H9 (cell line): ENCODE data around the gene WFIKKN2. TPM values are rescaled to one million over a fixed set of nuclear protein-coding genes. Genes with fewer than 3 reads are reported as not detected.

Source experiments
- DNase-seq: peaks from one replicate; pipeline ENCODE4 v3.0.0-alpha.2; 2017
- H2AFZ ChIP-seq: one replicate; pipeline ENCODE4 v1.6.1; 2013; ENCODE audit warnings: mild to moderate bottlenecking, low read length, control low read depth, moderate library complexity
- H2AK5ac ChIP-seq: 2 replicates; pipeline ENCODE4 v1.6.1; 2013; ENCODE audit warnings: low read length, control low read depth, mixed read lengths; ENCODE audit not compliant: insufficient read length
- H2BK120ac ChIP-seq: one replicate; pipeline ENCODE4 v1.6.1; 2013; ENCODE audit warnings: low read depth, mild to moderate bottlenecking, low read length, control low read depth, inconsistent platforms; ENCODE audit not compliant: poor library complexity, severe bottlenecking
- H2BK12ac ChIP-seq: 2 replicates; pipeline ENCODE4 v1.6.1; 2013; ENCODE audit warnings: low read length, control low read depth, mixed read lengths, low read depth; ENCODE audit not compliant: insufficient read length
- H2BK15ac ChIP-seq: 2 replicates; pipeline ENCODE4 v1.6.1; 2013; ENCODE audit warnings: low read depth, low read length, control low read depth
- H2BK20ac ChIP-seq: one replicate; pipeline ENCODE4 v1.6.1; 2013; ENCODE audit warnings: low read depth, mild to moderate bottlenecking, low read length, control low read depth, inconsistent platforms; ENCODE audit not compliant: poor library complexity, severe bottlenecking
- H2BK5ac ChIP-seq: 2 replicates; pipeline ENCODE4 v1.6.1; 2013; ENCODE audit warnings: low read length, control low read depth, mixed read lengths; ENCODE audit not compliant: insufficient read length
- H3K14ac ChIP-seq: 2 replicates; pipeline ENCODE4 v1.6.1; 2013; ENCODE audit warnings: low read length, control low read depth; ENCODE audit not compliant: insufficient read depth
- H3K18ac ChIP-seq: 2 replicates; pipeline ENCODE4 v1.6.1; 2013; ENCODE audit warnings: low read depth, mild to moderate bottlenecking, mixed read lengths, low read length, control low read depth; ENCODE audit not compliant: insufficient read length
- H3K23ac ChIP-seq: 2 replicates; pipeline ENCODE4 v1.6.1; 2013; ENCODE audit warnings: low read length, control low read depth, mixed read lengths, low read depth; ENCODE audit not compliant: insufficient read length
- H3K23me2 ChIP-seq: 2 replicates; pipeline ENCODE4 v1.6.1; 2013; ENCODE audit warnings: low read depth, mild to moderate bottlenecking, mixed read lengths, low read length, control low read depth; ENCODE audit not compliant: insufficient read length, poor library complexity, severe bottlenecking
- H3K27ac ChIP-seq: 2 replicates; pipeline ENCODE4 v1.5.1; 2013; ENCODE audit warnings: low read length, control low read depth, mixed read lengths, low read depth; ENCODE audit not compliant: insufficient read length
- H3K27me3 ChIP-seq: 2 replicates; pipeline ENCODE4 v1.6.1; 2013; ENCODE audit warnings: low read length, control low read depth, inconsistent platforms; ENCODE audit not compliant: insufficient read depth
- H3K4ac ChIP-seq: 2 replicates; pipeline ENCODE4 v1.6.1; 2013; ENCODE audit warnings: low read depth, mild to moderate bottlenecking, control low read depth, inconsistent platforms, low read length, moderate library complexity
- H3K4me1 ChIP-seq: 2 replicates; pipeline ENCODE4 v1.6.1; 2013; ENCODE audit warnings: low read length, control low read depth, inconsistent platforms; ENCODE audit not compliant: insufficient read depth
- H3K4me2 ChIP-seq: 2 replicates; pipeline ENCODE4 v1.6.1; 2013; ENCODE audit warnings: low read length, control low read depth, mixed read lengths; ENCODE audit not compliant: insufficient read length, insufficient read depth
- H3K56ac ChIP-seq: 2 replicates; pipeline ENCODE4 v1.6.1; 2013; ENCODE audit warnings: low read depth, mild to moderate bottlenecking, mixed read lengths, low read length, control low read depth; ENCODE audit not compliant: insufficient read length
- H3K79me1 ChIP-seq: 2 replicates; pipeline ENCODE4 v1.6.1; 2013; ENCODE audit warnings: low read depth, mild to moderate bottlenecking, moderate library complexity, low read length, control low read depth, inconsistent platforms; ENCODE audit not compliant: insufficient read depth, poor library complexity, severe bottlenecking
- H3K79me2 ChIP-seq: 2 replicates; pipeline ENCODE4 v1.6.1; 2013; ENCODE audit warnings: low read length, control low read depth, inconsistent platforms; ENCODE audit not compliant: insufficient read depth
- H3K9ac ChIP-seq: 2 replicates; pipeline ENCODE4 v1.6.1; 2013; ENCODE audit warnings: low read length, control low read depth, mixed read lengths; ENCODE audit not compliant: insufficient read length; ENCODE audit errors: extremely low read depth
- H3K9me3 ChIP-seq: one replicate; pipeline ENCODE4 v1.6.1; 2013; ENCODE audit warnings: low read depth, low read length, inconsistent platforms; ENCODE audit not compliant: control insufficient read depth
- H3T11ph ChIP-seq: one replicate; pipeline ENCODE4 v1.6.1; 2013; ENCODE audit warnings: mild to moderate bottlenecking, low read length, control low read depth, inconsistent platforms
- H4K20me1 ChIP-seq: one replicate; pipeline ENCODE4 v1.6.1; 2013; ENCODE audit not compliant: control insufficient read depth, insufficient read length, insufficient read depth
- H4K5ac ChIP-seq: 2 replicates; pipeline ENCODE4 v1.6.1; 2013; ENCODE audit warnings: low read depth, mild to moderate bottlenecking, mixed read lengths, low read length, control low read depth; ENCODE audit not compliant: insufficient read length
- H4K8ac ChIP-seq: replicated peaks from 2 replicates; pipeline ENCODE4 v1.6.1; 2013; ENCODE audit warnings: low read length, control low read depth, mixed read lengths, low read depth; ENCODE audit not compliant: insufficient read length
- H4K91ac ChIP-seq: 2 replicates; pipeline ENCODE4 v1.6.1; 2013; ENCODE audit warnings: low read depth, mild to moderate bottlenecking, moderate library complexity, mixed read lengths, low read length, control low read depth; ENCODE audit not compliant: insufficient read length
- H3K27ac Mint-ChIP-seq, 3 experiments: 2 replicates in 2 of 3; 3 replicates in 1 of 3; pipeline ENCODE4 v1.8.0; 2020 to 2021; ENCODE audit warnings: mixed read lengths in 3 of 3, mild to moderate bottlenecking in 1 of 3, moderate library complexity in 1 of 3
- H3K27me3 Mint-ChIP-seq: 2 replicates; pipeline ENCODE4 v1.8.0; 2021; ENCODE audit warnings: low read depth, mild to moderate bottlenecking, moderate library complexity, mixed read lengths
- H3K36me3 Mint-ChIP-seq, 3 experiments: 2 replicates in 2 of 3; 3 replicates in 1 of 3; pipeline ENCODE4 v1.8.0; 2020 to 2021; ENCODE audit warnings: low read depth in 3 of 3, mixed read lengths in 3 of 3; ENCODE audit not compliant: insufficient read depth in 1 of 3
- H3K4me1 Mint-ChIP-seq, 2 experiments: 2 replicates each; pipeline ENCODE4 v1.8.0; 2020; ENCODE audit warnings: mixed read lengths in 2 of 2
- H3K4me3 Mint-ChIP-seq, 2 experiments: 2 replicates in 1 of 2; 3 replicates in 1 of 2; pipeline ENCODE4 v1.8.0; 2020 to 2021; ENCODE audit warnings: mild to moderate bottlenecking in 2 of 2, mixed read lengths in 2 of 2, moderate library complexity in 1 of 2
- H3K9me3 Mint-ChIP-seq, 2 experiments: 2 replicates in 1 of 2; 3 replicates in 1 of 2; pipeline ENCODE4 v1.8.0; 2020; ENCODE audit warnings: mild to moderate bottlenecking in 2 of 2, mixed read lengths in 2 of 2, moderate library complexity in 1 of 2
- WGBS: extraction: QIAGEN DNeasy Blood & Tissue Kit; methylation state at CpG from one replicate; pipeline ENCODE4 v1.1.7; 2013; ENCODE audit warnings: missing lambda C conversion rate, low lambda C conversion rate, mixed read lengths; ENCODE audit not compliant: insufficient read length; ENCODE audit errors: extremely low coverage; 5-methylcytosine and 5-hydroxymethylcytosine counted together
- total RNA-seq: library from RNA; stranded (reverse); gene quantifications from 2 replicates; pipeline ENCODE4 v1.2.1, GENCODE V29; 2021
- TF ChIP-seq, protein P1 (sequence below): fragments of 200-600 bp; sonication (generic); conservative IDR thresholded peaks from 3 replicates; pipeline ENCODE4 v1.8.0; 2021; ENCODE audit warnings: antibody characterized with exemption, mild to moderate bottlenecking

Gene WFIKKN2
- total RNA-seq, 1 experiment from 2014 or later = 1.1 TPM

DNA sequence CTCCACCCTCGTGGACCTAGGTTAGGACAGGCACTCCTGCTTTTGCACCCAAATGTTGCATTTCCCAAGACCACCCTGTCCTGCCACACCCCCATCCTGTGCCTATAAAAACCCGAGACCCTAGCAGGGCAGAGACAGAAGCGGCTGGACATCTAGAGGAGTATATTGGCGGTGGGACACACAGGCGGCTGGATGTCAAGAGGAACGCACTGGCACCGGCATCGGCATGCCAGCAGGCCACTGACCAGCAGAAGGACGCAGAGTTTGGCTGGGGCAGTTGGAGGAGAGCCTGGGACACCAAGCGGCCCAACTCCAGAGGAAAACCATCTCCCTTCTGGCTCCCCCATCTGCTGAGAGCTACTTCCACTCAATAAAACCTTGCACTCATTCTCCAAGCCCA lies 14.7 kb upstream of the WFIKKN2 start:
- Histone ChIP-seq H3K56ac (no peak overlapping the region), H3K27ac (no peak overlapping the region), H3K79me2 (no peaks in the 10 kb centered on the region), H2AK5ac (no peak overlapping the region), H2AFZ (no peak overlapping the region), H4K8ac (no peak overlapping the region), H2BK120ac (no peak overlapping the region), H3K27me3 (no peaks in the 10 kb centered on the region), H2BK5ac (no peak overlapping the region), H2BK20ac (no peak overlapping the region), H3K4me1 (no peaks in the 10 kb centered on the region), H2BK15ac (no peak overlapping the region), H4K5ac (no peak overlapping the region), H3K79me1 (no peaks in the 10 kb centered on the region), H3K9me3 (no peaks in the 10 kb centered on the region), H4K91ac (no peak overlapping the region), H3K14ac (no peak overlapping the region), H4K20me1 (no peaks in the 10 kb centered on the region), H3K23me2 (no peaks in the 10 kb centered on the region), H3T11ph (no peak overlapping the region), H2BK12ac (no peak overlapping the region), H3K4ac (no peak overlapping the region), H3K4me2 (no peak overlapping the region), H3K23ac (no peak overlapping the region), H3K9ac (no peak overlapping the region), H3K18ac (no peak overlapping the region)
- Mint-ChIP-seq H3K27ac (no peak overlapping the region; a peak in 1 of 7 replicates), H3K27me3 (peaks cover 9% of the 10 kb centered on the region; the same call in 1 of the 2 replicates), H3K4me1 (peaks cover 8% of the 10 kb centered on the region in 2 experiments), H3K4me3 (no peak overlapping the region), H3K9me3 (no peaks in the 10 kb centered on the region), H3K36me3 (no peaks in the 10 kb centered on the region; a peak in 1 of 7 replicates)
- TF ChIP-seq, protein P1, sequence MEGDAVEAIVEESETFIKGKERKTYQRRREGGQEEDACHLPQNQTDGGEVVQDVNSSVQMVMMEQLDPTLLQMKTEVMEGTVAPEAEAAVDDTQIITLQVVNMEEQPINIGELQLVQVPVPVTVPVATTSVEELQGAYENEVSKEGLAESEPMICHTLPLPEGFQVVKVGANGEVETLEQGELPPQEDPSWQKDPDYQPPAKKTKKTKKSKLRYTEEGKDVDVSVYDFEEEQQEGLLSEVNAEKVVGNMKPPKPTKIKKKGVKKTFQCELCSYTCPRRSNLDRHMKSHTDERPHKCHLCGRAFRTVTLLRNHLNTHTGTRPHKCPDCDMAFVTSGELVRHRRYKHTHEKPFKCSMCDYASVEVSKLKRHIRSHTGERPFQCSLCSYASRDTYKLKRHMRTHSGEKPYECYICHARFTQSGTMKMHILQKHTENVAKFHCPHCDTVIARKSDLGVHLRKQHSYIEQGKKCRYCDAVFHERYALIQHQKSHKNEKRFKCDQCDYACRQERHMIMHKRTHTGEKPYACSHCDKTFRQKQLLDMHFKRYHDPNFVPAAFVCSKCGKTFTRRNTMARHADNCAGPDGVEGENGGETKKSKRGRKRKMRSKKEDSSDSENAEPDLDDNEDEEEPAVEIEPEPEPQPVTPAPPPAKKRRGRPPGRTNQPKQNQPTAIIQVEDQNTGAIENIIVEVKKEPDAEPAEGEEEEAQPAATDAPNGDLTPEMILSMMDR = no peak
- no peak for DNase-seq
- WGBS = no CpG with 5 or more reads among the region's 10 CpGs
